HEK293 (cell line): ENCODE results near the gene DEAF1.

Source experiments
- CTCF ChIA-PET: fragments of 350-600 bp; formaldehyde crosslinking; extraction: SDS; loops from one replicate; lab custom pipeline; 2021; ENCODE audit warnings: antibody characterized with exemption; lab: Yijun Ruan, JAX
- POLR2A ChIA-PET: fragments of 300-600 bp; formaldehyde crosslinking; extraction: SDS; loops from one replicate; lab custom pipeline; 2020; ENCODE audit warnings: antibody characterized with exemption, inconsistent platforms; lab: Yijun Ruan, JAX
- H3K27ac ChIP-seq: fragments of 200-500 bp; sonication (Bioruptor generic); 2 replicates; pipeline ENCODE4 v1.5.1; 2014; ENCODE audit warnings: low read depth, low read length, control low read depth, inconsistent platforms; ENCODE audit errors: extremely low read depth
- H3K36me3 ChIP-seq, 2 experiments: fragments of 200-500 bp in 1 of 2; sonication (Bioruptor generic) in 1 of 2; 1 replicate in 1 of 2; 2 replicates in 1 of 2; pipeline ENCODE4 v1.5.1; 2014 to 2017; ENCODE audit warnings: inconsistent platforms in 2 of 2, low read length in 2 of 2; ENCODE audit not compliant: control insufficient read depth in 2 of 2, insufficient read depth in 1 of 2
- H3K4me1 ChIP-seq: fragments of 200-500 bp; sonication (Bioruptor generic); 2 replicates; pipeline ENCODE4 v1.5.1; 2014; ENCODE audit warnings: mild to moderate bottlenecking, low read length, inconsistent platforms; ENCODE audit not compliant: control insufficient read depth, insufficient read depth
- H3K4me3 ChIP-seq: 2 replicates; pipeline ENCODE4 v1.5.1; 2011; ENCODE audit warnings: low read depth, mild to moderate bottlenecking, control low read depth, low read length, moderate library complexity
- H3K9me3 ChIP-seq: fragments of 200-500 bp; sonication (Bioruptor generic); 2 replicates; pipeline ENCODE4 v1.5.1; 2014; ENCODE audit warnings: low read depth, low read length, inconsistent platforms; ENCODE audit not compliant: control insufficient read depth, insufficient read depth
- MEIS1 ChIP-seq: sonication (generic); formaldehyde crosslinking; IDR thresholded peaks from 2 replicates; pipeline ENCODE4 v1.8.1; 2022; ENCODE audit warnings: missing genetic modification reagents, mild to moderate bottlenecking, borderline replicate concordance
- MZF1 ChIP-seq: fragments of 450-650 bp; formaldehyde crosslinking; IDR thresholded peaks from 2 replicates; pipeline ENCODE4 v1.5.1; 2017; ENCODE audit warnings: missing biosample characterization, missing genetic modification characterization, borderline replicate concordance
- SP3 ChIP-seq: fragments of 450-650 bp; formaldehyde crosslinking; IDR thresholded peaks from 2 replicates; pipeline ENCODE4 v1.5.1; 2016; ENCODE audit warnings: missing biosample characterization, missing genetic modification characterization
- ZBTB7A ChIP-seq: fragments of 450-650 bp; formaldehyde crosslinking; IDR thresholded peaks from 2 replicates; pipeline ENCODE4 v1.5.1; 2016; ENCODE audit warnings: low read depth, missing biosample characterization, missing genetic modification characterization
- ZNF37A ChIP-seq: fragments of 450-650 bp; IDR thresholded peaks from 2 replicates; pipeline ENCODE4 v1.5.1; 2018; ENCODE audit warnings: missing biosample characterization, missing genetic modification characterization
- ZNF600 ChIP-seq: fragments of 450-650 bp; formaldehyde crosslinking; IDR thresholded peaks from 2 replicates; pipeline ENCODE4 v1.5.1; 2016; ENCODE audit warnings: missing biosample characterization, missing genetic modification characterization
- TF ChIP-seq, protein P1 (sequence below): fragments of 450-650 bp; formaldehyde crosslinking; IDR thresholded peaks from 2 replicates; pipeline ENCODE4 v1.5.1; 2016; ENCODE audit warnings: missing biosample characterization, missing genetic modification characterization, borderline replicate concordance
- TF ChIP-seq, protein P2 (sequence below): fragments of 450-650 bp; formaldehyde crosslinking; IDR thresholded peaks from 2 replicates; pipeline ENCODE4 v1.5.1; 2016; ENCODE audit warnings: missing biosample characterization, missing genetic modification characterization
- TF ChIP-seq, protein P3 (sequence below): fragments of 450-650 bp; formaldehyde crosslinking; IDR thresholded peaks from 2 replicates; pipeline ENCODE4 v1.5.1; 2016; ENCODE audit warnings: missing biosample characterization, missing genetic modification characterization, low read depth
- TF ChIP-seq, protein P4 (sequence below): fragments of 450-650 bp; formaldehyde crosslinking; IDR thresholded peaks from 2 replicates; pipeline ENCODE4 v1.5.1; 2016; ENCODE audit warnings: missing biosample characterization, missing genetic modification characterization
- TF ChIP-seq, protein P5 (sequence below): fragments of 450-650 bp; formaldehyde crosslinking; IDR thresholded peaks from 2 replicates; pipeline ENCODE4 v1.5.1; 2016; ENCODE audit warnings: missing biosample characterization, missing genetic modification characterization, borderline replicate concordance

Gene DEAF1

DNA sequence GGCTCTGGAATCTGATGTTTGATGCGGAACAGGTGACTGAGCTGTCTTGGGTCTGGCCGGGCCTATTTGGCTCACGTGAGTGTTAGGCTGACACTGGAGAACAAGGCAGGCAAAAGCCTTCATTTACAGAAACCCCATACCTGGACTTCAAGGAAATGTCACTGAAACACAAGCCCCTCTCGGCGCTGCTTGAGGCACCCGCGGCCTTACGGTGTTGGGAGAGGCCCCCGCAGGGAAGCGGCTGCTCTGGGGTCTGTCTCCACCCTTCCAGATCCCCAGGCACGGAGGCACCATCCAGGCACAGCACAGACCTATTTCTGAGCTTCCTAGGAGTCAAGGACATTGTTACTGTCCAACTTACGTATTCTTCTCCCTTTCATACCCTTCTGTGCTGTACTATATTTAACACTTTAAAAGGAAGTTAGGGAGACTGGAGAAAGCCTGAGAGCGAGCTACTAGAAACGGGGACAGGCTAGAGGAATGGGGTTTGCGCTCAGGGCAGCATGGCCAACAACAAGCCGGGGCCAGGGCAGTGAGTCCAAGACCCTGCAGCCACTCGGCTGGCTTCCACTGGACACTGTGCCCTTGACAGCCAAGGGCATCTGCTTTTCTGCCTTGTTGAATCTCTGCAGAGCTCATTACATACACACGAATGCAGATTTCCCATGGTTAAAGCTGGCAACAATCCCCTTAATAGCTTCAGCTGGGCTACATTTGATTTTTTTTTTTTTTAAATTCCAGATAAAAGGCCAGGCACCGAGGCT is 34.2 kb downstream of the DEAF1 start:
- no peak for TF ChIP-seq MZF1
- no peak for TF ChIP-seq ZBTB7A
- no peak for TF ChIP-seq ZNF37A (tag by site-specific recombination)
- TF ChIP-seq, protein P1, sequence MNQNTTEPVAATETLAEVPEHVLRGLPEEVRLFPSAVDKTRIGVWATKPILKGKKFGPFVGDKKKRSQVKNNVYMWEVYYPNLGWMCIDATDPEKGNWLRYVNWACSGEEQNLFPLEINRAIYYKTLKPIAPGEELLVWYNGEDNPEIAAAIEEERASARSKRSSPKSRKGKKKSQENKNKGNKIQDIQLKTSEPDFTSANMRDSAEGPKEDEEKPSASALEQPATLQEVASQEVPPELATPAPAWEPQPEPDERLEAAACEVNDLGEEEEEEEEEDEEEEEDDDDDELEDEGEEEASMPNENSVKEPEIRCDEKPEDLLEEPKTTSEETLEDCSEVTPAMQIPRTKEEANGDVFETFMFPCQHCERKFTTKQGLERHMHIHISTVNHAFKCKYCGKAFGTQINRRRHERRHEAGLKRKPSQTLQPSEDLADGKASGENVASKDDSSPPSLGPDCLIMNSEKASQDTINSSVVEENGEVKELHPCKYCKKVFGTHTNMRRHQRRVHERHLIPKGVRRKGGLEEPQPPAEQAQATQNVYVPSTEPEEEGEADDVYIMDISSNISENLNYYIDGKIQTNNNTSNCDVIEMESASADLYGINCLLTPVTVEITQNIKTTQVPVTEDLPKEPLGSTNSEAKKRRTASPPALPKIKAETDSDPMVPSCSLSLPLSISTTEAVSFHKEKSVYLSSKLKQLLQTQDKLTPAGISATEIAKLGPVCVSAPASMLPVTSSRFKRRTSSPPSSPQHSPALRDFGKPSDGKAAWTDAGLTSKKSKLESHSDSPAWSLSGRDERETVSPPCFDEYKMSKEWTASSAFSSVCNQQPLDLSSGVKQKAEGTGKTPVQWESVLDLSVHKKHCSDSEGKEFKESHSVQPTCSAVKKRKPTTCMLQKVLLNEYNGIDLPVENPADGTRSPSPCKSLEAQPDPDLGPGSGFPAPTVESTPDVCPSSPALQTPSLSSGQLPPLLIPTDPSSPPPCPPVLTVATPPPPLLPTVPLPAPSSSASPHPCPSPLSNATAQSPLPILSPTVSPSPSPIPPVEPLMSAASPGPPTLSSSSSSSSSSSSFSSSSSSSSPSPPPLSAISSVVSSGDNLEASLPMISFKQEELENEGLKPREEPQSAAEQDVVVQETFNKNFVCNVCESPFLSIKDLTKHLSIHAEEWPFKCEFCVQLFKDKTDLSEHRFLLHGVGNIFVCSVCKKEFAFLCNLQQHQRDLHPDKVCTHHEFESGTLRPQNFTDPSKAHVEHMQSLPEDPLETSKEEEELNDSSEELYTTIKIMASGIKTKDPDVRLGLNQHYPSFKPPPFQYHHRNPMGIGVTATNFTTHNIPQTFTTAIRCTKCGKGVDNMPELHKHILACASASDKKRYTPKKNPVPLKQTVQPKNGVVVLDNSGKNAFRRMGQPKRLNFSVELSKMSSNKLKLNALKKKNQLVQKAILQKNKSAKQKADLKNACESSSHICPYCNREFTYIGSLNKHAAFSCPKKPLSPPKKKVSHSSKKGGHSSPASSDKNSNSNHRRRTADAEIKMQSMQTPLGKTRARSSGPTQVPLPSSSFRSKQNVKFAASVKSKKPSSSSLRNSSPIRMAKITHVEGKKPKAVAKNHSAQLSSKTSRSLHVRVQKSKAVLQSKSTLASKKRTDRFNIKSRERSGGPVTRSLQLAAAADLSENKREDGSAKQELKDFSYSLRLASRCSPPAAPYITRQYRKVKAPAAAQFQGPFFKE (tag by site-specific recombination), result no peak
- TF ChIP-seq SP3 (tag by site-specific recombination), result no peak
- TF ChIP-seq ZNF600, result 0 out of 2 replicates have a peak, but pooled peaks have one; percentile 13
- TF ChIP-seq, protein P2, sequence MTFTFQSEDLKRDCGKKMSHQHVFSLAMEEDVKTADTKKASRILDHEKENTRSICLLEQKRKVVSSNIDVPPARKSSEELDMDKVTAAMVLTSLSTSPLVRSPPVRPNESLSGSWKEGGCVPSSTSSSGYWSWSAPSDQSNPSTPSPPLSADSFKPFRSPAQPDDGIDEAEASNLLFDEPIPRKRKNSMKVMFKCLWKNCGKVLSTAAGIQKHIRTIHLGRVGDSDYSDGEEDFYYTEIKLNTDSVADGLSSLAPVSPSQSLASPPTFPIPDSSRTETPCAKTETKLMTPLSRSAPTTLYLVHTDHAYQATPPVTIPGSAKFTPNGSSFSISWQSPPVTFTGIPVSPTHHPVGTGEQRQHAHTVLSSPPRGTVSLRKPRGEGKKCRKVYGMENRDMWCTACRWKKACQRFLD (tag by site-specific recombination), result no peak
- no peaks in the 10 kb centered on the region for H3K4me1 ChIP-seq
- POLR2A ChIA-PET, result no interaction called here
- no peak overlapping the region for H3K27ac ChIP-seq
- H3K36me3 ChIP-seq, result peaks cover 8 to 93% of the 10 kb centered on the region in 2 experiments; a peak in 2 of 3 replicates
- CTCF ChIA-PET, result interaction anchor here (0.6 to 1.6 kb wide), 4 partner anchors 34 to 255 kb away, joined by 3 to 4 read pairs (median 3); partner anchors contain the start of genes DEAF1 and TMEM80
- no peak overlapping the region for H3K4me3 ChIP-seq
- H3K9me3 ChIP-seq, result no peaks in the 10 kb centered on the region

DNA sequence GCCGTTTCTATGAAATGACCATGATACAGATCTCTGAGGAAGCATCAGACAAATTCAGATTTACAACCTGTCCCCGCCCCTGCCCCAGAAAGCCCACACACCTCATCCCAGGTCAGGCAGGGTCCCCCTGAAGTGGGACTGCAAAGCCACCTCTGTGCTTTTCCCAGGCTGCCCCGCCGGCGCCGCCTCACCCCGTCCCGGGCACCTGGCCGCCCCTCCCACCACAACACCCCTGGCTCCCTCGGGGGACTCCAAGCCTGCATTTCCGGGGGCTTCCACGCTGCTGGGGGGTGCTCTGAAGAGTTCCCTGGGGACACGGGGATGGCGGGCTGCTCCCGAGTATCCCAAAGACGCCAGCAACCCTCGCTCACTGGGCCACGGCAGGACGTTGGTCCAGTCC is 34.7 kb downstream of the DEAF1 start:
- Histone ChIP-seq H3K36me3 (peaks cover 8 to 91% of the 10 kb centered on the region in 2 experiments; a peak in 2 of 3 replicates), H3K27ac (no peak overlapping the region), H3K4me3 (no peak overlapping the region), H3K9me3 (no peaks in the 10 kb centered on the region), H3K4me1 (no peaks in the 10 kb centered on the region)
- POLR2A ChIA-PET, result no interaction called here
- CTCF ChIA-PET, result interaction anchor here (0.8 kb wide), 1 partner anchor 22 kb away, joined by 3 read pairs; no protein-coding TSS in a partner anchor
- TF ChIP-seq, protein P3, sequence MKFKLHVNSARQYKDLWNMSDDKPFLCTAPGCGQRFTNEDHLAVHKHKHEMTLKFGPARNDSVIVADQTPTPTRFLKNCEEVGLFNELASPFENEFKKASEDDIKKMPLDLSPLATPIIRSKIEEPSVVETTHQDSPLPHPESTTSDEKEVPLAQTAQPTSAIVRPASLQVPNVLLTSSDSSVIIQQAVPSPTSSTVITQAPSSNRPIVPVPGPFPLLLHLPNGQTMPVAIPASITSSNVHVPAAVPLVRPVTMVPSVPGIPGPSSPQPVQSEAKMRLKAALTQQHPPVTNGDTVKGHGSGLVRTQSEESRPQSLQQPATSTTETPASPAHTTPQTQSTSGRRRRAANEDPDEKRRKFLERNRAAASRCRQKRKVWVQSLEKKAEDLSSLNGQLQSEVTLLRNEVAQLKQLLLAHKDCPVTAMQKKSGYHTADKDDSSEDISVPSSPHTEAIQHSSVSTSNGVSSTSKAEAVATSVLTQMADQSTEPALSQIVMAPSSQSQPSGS, result no peak
- TF ChIP-seq, protein P4, sequence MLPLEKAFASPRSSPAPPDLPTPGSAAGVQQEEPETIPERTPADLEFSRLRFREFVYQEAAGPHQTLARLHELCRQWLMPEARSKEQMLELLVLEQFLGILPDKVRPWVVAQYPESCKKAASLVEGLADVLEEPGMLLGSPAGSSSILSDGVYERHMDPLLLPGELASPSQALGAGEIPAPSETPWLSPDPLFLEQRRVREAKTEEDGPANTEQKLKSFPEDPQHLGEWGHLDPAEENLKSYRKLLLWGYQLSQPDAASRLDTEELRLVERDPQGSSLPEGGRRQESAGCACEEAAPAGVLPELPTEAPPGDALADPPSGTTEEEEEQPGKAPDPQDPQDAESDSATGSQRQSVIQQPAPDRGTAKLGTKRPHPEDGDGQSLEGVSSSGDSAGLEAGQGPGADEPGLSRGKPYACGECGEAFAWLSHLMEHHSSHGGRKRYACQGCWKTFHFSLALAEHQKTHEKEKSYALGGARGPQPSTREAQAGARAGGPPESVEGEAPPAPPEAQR (tag by site-specific recombination), result no peak
- TF ChIP-seq, protein P5, sequence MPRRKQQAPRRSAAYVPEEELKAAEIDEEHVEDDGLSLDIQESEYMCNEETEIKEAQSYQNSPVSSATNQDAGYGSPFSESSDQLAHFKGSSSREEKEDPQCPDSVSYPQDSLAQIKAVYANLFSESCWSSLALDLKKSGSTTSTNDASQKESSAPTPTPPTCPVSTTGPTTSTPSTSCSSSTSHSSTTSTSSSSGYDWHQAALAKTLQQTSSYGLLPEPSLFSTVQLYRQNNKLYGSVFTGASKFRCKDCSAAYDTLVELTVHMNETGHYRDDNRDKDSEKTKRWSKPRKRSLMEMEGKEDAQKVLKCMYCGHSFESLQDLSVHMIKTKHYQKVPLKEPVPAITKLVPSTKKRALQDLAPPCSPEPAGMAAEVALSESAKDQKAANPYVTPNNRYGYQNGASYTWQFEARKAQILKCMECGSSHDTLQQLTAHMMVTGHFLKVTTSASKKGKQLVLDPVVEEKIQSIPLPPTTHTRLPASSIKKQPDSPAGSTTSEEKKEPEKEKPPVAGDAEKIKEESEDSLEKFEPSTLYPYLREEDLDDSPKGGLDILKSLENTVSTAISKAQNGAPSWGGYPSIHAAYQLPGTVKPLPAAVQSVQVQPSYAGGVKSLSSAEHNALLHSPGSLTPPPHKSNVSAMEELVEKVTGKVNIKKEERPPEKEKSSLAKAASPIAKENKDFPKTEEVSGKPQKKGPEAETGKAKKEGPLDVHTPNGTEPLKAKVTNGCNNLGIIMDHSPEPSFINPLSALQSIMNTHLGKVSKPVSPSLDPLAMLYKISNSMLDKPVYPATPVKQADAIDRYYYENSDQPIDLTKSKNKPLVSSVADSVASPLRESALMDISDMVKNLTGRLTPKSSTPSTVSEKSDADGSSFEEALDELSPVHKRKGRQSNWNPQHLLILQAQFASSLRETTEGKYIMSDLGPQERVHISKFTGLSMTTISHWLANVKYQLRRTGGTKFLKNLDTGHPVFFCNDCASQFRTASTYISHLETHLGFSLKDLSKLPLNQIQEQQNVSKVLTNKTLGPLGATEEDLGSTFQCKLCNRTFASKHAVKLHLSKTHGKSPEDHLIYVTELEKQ, result no peak
- TF ChIP-seq MEIS1 (CRISPR knock-in tag), result no peak
